Stimulated activated CD8-positive, alpha-beta memory T cell treated with anti-CD3 and anti-CD28 coated beads, Interleukin-12 subunit alpha, Interleukin-12 subunit beta, amount 100 ng/mL, for 1 hour (primary cell): ENCODE data around the gene FUCA1.
"Not testable (repeated sequence)": the region's sequence is repeated elsewhere in the genome, so short reads cannot be mapped to it uniquely, and the experiment has no call there.

Experiments used
- DNase-seq: peaks from one replicate; pipeline ENCODE4 v3.0.0-alpha.2; 2020; ENCODE audit warnings: low read depth

Gene FUCA1

GRCh38 chr1:23895993-23896392, 27.9 kb upstream of the FUCA1 start:
- DNase-seq, result no peak

- no peak for DNase-seq
Measured at GRCh38 chr1:23895082-23895481, 27.0 kb upstream of the FUCA1 start.

- no peak for DNase-seq
Measured at GRCh38 chr1:23889074-23889473, 21.0 kb upstream of the FUCA1 start.

GRCh38 chr1:23885222-23885621, 17.1 kb upstream of the FUCA1 start:
- DNase-seq, result no peak

GRCh38 chr1:23882746-23883145, 14.7 kb upstream of the FUCA1 start:
- no peak for DNase-seq

GRCh38 chr1:23879809-23880208, 11.7 kb upstream of the FUCA1 start:
- no peak for DNase-seq

- DNase-seq, result no peak
Measured at GRCh38 chr1:23878668-23879067, 10.6 kb upstream of the FUCA1 start.

- no peak for DNase-seq
Measured at GRCh38 chr1:23875382-23875781, 7.3 kb upstream of the FUCA1 start.

- no peak for DNase-seq
Measured at GRCh38 chr1:23872421-23872820, 4.3 kb upstream of the FUCA1 start.

- no peak for DNase-seq
Measured at GRCh38 chr1:23869051-23869450, 961 bp upstream of the FUCA1 start.

GRCh38 chr1:23868557-23869016, 497 bp upstream of the FUCA1 start:
- no peak for DNase-seq

GRCh38 chr1:23867542-23867894, 572 bp downstream of the FUCA1 start:
- no peak for DNase-seq

- no peak for DNase-seq
Measured at GRCh38 chr1:23865543-23865930, 2.6 kb downstream of the FUCA1 start.

- DNase-seq, result no peak
Measured at GRCh38 chr1:23864801-23865542, 3.1 kb downstream of the FUCA1 start.

GRCh38 chr1:23862640-23863039, 5.5 kb downstream of the FUCA1 start:
- DNase-seq, result no peak

- DNase-seq, result no peak
Measured at GRCh38 chr1:23854568-23854967, 13.5 kb downstream of the FUCA1 start.

- DNase-seq, result not testable (repeated sequence)
Measured at GRCh38 chr1:23853124-23853523, 15.0 kb downstream of the FUCA1 start.

- DNase-seq, result not testable (repeated sequence)
Measured at GRCh38 chr1:23851406-23851805, 16.7 kb downstream of the FUCA1 start.

- DNase-seq, result no peak
Measured at GRCh38 chr1:23848673-23849616, 19.1 kb downstream of the FUCA1 start.

- DNase-seq, result not testable (repeated sequence)
Measured at GRCh38 chr1:23847482-23848095, 20.5 kb downstream of the FUCA1 start.

- no peak for DNase-seq
Measured at GRCh38 chr1:23845163-23845562, 22.9 kb downstream of the FUCA1 start.

- DNase-seq, result no peak
Measured at GRCh38 chr1:23843644-23844043, 24.4 kb downstream of the FUCA1 start.

- peak; percentile 65 for DNase-seq
Measured at GRCh38 chr1:23838401-23838866, 29.7 kb downstream of the FUCA1 start.
